Measurements from ENCODE around the gene PHACTR2.
"Not testable (repeated sequence)": the region's sequence is repeated elsewhere in the genome, so short reads cannot be mapped to it uniquely, and the experiment has no call there.

PHACTR2 gene

DNA sequence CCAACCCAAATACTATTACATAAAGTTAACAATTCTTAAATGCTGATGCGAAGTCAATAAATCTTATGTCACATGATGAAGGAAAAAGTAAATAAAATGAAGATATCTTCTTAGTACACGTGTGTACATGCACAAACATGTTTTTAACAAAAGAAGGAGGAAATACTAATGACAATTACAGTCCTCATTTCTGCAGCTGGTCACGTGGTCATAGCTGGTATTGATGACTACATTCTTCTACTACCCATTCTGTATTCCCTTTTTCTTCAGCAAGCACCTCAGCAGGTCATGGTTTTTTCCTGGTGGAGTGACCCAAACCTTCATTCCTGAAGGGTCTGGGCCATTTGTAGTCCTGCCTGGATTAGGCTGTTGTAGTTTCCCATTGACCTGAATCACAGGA is 191.0 kb downstream of the PHACTR2 start:
- DNase-seq, result not testable (repeated sequence)

DNA sequence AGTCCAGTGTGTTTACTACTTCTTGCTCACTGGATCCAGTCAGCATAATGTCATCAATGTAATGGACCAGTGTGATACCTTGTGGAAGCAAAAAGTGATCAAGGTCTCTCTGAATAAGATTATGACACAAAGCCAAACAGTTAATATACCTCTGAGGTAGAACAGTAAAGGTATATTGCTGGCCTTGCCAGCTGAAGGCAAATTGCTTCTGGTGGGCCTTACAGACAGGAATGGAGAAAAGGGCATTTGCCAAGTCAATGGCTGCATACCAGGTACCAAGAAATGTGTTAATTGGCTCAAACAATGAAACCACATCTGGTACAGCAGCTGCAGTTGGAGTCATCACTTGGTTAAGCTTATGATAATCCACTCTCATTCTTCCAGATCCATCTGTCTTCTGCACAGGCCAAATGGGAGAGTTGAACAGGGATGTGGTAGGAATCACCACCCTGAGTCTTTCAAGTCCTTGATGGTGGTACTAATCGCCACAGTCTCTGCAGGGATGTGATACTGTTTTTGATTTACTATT is 193.5 kb downstream of the PHACTR2 start:
- DNase-seq, result not testable (repeated sequence)

DNA sequence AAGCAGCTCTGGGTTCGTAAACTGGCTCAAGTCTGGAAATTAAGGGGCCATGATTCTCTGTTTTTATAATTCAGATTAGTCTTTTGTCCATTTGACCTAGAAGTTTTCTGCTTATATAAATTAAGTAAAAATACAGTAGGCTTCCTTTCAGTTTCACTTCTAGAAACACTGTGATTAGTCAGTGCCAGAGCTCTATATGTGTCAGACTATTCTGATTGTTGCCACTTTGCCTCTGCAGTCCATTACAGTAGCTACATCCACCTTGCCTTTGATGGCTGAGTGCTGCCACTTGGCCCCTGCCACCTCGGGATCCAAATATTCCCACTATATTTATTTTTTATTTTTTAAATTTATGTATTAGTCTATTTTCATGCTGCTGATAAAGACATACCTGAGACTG is 194.4 kb downstream of the PHACTR2 start:
- no peak for DNase-seq

DNA sequence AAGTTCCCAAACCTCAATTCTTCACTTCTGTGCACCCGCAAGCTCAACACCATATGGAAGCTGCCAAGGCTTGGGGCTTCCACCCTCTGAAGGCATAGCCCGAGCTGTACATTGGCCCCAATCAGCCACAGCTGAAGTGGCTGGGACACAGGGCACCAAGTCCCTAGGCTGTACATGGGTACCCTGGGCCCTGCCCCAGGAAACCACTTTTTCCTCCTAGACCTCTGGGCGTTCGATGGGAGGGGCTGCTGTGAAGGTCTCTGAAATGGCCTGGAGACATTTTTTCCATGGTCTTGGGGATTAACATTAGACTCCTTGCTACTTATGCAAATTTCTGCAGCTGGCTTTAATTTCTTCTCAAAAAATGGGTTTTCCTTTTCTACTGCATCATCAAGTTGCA is 195.8 kb downstream of the PHACTR2 start:
- not testable (repeated sequence) for DNase-seq

DNA sequence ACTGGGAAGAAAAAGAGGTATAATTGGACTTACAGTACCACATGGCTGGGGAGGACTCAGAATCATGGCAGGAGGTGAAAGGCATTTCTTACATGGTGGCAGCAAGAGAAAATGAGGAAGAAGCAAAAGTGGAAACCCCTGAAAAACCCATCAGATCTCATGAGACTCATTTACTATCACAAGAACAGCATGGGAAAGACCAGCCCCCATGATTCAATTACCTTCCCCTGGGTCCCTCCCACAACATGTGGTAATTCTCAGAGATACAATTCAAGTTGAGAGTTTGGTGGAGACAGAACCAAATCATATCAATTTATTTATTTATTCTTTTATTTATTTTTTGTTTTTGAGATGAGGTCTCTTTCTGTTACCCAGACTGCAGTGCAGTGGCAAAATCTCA is 196.7 kb downstream of the PHACTR2 start:
- DNase-seq, result not testable (repeated sequence)

DNA sequence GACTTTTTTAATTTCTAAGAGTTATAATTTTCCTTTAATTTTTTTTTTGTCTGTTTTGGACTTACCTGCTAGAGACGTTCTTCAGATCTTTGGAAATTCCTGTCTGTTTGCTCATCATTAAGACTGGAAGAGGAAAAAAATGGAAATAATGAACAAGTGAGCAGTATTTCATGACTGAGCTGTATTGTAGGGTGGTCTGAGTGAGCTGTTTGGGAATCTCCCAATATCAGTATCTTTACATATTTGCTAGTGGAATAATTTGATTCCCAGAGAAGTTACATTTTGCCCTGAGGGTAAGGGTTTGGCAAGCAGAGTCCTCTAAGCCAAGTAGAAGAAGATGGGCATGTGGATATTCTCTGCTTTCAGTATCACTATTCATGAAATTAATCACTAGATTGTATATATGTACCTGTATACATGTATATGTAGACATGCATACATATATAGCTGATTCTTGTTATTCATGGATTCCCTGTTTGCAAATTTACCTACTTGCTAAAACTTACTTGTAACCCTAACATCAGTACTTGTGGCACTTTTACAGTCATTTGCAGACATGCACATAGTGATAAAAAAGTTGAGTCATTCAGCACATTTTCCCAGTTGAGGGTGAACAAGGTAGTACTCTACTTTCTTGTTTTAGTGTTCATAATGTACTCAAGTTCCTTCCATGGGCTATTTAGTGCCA is 200.0 kb downstream of the PHACTR2 start:
- no peak for DNase-seq

DNA sequence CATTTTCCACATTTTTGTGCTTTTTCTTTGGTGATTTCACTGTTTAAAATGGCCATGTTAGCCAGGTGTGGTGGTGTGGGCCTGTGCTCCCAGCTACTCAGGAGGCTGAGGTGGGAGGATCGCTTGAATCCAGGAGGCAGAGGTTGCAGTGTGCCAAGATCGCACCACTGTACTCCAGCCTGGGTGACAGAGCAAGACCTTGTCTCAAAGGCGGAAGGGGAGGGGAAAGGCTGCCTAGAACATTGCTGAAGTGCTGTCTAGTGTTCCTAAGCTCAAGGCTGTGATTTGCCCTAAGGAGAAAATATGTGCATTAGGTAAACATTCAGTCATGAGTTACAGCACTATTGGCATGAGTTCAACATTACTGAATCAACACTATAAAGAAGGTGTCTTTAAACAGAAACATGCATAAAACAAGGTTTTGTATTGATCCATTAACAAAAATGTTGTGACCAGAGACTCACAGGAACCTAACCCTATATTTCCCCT is 200.6 kb downstream of the PHACTR2 start:
- DNase-seq, result no peak

DNA sequence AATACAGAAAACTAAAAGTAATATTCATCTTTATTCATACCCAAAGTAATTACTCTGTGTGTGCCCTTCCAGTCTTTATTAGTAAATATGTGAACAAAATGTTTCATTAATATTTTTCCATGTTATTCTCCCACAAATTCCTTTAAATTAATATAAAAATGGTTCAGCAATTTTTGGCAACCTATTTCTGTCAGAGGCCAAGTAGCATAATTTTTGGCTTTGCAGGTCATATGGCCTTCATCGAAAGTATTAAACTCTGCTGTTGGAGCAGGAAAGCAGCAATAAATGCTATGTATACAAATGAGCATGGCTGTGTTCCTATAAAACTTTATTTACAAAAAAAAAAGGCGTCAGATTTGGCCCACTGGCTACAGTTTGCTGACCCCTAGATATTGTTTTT is 202.6 kb downstream of the PHACTR2 start:
- no peak for DNase-seq
